Esophagus muscularis mucosa (tissue), 3 donors: ENCODE results near the gene PSTPIP2.

Source experiments
- CTCF ChIP-seq, 3 experiments: fragments of 200-600 bp in 2 of 3; fragments of 450-650 bp in 1 of 3; sonication (generic) in 2 of 3; IDR thresholded peaks; one replicate each; pipeline ENCODE4 v1.5.1; 2017 to 2019; ENCODE audit warnings: antibody characterized with exemption in 3 of 3, mild to moderate bottlenecking in 2 of 3, moderate library complexity in 1 of 3
- POLR2A ChIP-seq: fragments of 450-650 bp; IDR thresholded peaks from one replicate; pipeline ENCODE4 v1.6.1; 2017; ENCODE audit warnings: antibody characterized with exemption, moderate library complexity, mild to moderate bottlenecking, low read depth

- TF ChIP-seq CTCF (IDR thresholded peaks at IDR 0.05) (no peak), POLR2A (no peak)
Measured at GRCh38 chr18:46095532-46095931, 23.5 kb upstream of the PSTPIP2 start.
